GM21723 (cell line): ENCODE data around the gene MXD3.
"Not testable (repeated sequence)": the region's sequence is repeated elsewhere in the genome, so short reads cannot be mapped to it uniquely, and the experiment has no call there.

Experiments used
- ATAC-seq: cut with Tn5 transposase; IDR thresholded peaks from one replicate; pipeline ENCODE4 v1.9.1; 2021; ENCODE audit warnings: mild to moderate bottlenecking, moderate library complexity; ENCODE audit not compliant: unreplicated experiment

MXD3 gene

DNA sequence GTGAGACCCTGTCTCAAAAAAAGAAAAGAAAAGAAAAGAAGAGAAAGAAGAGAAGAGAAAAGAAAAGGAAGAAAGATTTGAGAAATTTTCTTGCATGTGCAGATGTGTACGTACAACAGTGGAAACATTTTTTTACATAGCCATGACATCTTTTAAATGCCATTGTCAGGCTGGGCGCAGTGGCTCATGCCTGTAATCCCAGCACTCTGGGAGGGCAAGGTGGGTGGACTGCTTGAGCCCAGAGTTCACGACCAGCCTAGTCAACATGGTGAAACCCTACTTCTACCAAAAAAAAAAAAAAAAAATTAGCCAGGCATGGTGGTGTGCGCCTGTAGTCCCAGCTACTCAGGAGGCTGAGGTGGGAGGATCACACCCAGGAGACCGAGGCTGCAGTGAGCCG, 33.2 kb upstream of the MXD3 start:
- ATAC-seq: no peak

DNA sequence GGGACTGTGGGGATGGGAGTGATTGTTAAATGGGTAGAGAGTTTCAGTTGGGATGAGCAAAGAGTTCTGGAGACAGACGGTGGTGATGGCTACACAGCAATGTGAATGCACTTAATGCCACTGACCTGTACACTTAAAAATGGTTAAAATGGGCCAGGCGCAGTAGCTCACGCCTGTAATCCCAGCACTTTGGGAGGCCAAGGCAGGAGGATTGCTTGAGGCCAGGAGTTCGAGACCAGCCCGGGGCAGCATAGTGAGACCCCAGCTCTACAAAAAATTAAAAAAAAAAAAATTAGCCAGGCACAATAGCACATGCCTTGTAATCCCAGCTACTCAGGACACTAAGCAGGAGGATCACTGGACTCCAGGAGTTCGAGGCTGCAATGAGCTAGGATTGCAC, 32.1 kb upstream of the MXD3 start:
- ATAC-seq: no peak

DNA sequence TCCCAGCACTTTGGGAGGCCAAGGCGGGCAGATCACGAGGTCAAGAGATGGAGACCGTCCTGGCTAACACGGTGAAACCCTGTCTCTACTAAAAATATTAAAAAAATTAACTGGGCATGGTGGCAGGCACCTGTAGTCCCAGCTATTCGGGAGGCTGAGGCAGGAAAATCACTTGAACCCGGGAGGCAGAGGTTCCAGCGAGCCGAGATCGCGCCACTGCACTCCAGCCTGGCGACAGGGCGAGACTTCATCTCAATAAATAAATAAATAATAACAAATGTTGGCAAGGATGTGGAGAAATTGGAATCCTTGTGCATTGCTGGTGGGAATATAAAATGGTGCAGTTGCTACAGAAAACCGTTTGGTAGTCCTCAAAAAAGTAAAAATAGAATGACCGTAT, 31.3 kb upstream of the MXD3 start:
- not testable (repeated sequence) for ATAC-seq

DNA sequence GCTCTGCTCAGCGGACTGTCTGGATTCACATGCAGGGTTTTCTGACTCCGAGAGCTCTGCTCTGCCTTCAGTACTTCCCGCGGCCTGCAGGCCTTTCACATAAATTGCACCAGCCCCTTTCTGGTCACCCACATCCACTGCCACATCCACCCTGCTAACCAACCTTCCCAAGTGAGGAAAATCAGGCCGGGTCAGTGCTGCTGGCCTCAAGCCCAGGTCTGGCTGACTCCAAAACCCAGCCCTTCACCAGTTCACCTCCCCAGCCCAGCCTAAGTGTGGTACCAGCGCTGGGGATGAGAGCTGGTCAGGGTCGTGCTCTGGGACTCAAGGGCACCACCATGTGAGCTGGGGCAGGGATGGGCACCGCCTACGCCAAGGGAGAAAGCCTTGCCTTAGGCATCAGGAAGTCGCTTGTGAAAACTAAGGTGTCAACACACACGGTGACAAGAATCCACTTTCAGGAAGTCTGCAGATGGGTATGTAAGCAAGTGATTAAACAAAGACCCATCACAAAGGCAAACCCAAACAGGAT, 27.5 kb upstream of the MXD3 start:
- no peak for ATAC-seq

DNA sequence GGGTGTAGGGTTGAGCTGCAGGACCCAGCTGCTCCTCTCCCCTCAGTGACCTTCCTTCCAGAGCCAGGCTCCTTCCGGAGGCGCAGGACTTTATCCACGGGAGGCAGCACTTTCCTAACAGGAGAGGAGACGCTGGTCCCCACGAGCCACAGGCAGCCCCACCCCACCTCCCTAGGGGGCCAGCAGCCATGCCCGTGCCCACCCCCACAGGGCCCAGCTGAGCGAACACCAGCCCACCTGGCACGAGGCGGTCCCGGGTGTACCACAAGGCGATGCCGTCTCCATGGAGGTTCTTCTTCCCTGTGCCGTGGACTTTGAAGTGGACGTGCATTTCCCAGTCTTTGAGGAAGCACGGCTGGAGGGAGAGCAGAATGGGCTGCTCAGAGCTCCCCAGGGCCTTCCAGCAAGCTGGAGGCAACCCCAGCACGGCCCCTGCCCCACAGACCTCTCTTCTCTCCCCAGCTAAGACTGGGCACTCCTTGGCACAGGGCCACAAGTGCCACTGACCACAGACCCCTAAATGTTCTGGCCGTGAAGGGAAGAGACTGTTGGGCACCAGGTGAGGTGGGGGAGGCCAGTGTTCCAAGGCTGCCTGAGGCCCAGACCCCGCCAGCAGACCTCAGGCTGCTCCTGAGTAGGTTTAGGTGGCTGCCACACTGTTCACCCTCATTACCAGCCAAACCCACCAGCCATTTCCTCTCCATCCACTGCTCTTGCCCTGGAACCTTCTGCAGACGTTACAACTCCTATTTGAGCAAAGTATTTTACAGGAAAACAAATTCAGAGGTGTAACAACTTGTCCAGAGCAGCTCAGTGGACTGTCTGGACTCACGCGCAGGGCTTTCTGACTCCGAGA, 26.8 kb upstream of the MXD3 start:
- no peak for ATAC-seq

DNA sequence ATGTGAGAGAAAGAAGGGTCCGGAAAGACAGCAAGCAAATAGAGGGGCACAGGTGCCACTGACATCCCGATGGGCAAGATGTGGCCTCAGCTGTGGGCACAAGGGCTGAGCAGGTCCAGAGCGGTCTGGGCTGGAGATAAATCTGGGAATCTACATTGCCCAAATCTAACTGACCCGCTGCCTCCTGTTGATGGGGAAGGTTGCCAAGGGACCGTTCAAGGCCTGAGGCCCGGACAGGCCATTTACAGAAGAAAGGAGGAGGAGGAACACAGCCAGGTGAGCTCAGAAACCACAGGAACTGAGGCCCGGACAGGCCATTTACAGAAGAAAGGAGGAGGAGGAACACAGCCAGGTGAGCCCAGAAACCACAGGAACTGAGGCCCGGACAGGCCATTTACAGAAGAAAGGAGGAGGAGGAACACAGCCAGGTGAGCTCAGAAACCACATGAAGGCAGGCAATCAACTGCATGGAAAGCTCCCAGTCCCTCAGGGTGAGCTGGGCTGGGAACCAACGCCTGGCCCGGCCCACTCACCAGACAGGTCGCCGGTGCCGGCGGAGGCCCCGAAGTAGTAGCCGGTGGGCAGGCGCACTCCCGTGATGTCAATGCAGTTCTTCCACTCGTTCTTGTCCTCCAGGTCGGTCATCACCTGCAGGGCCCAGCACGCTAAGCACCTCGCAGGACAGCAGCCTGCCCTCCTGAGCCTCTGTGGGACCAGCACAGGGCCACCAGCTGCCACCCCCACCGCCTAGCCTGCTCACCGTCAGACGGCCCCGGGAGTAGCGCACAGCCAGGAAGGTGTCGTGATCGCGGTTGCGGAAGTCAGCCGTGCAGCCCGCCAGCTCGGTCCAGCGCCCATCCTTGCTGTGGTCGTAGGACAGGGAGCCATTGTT, 25.2 kb upstream of the MXD3 start:
- ATAC-seq: no peak

DNA sequence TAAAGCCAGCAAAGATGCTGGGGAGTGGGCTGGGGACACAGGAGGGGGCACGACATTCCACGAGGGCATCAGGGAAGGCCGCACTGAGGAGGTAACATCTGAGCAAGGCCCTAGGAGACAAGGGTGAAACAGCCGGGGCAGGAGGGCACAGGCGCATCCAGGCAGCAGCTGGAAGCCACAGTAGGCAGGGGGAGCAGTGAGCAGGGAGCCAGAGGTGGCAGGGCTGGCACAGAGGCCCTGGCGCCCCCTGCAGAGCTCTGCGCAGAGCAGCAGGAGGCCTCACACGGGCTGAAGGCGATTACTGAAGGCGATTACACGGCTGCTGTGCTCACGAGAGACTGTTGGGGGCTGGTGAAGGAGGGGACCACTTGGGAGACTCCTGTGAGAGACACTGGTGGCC, 24.4 kb upstream of the MXD3 start:
- ATAC-seq: no peak

DNA sequence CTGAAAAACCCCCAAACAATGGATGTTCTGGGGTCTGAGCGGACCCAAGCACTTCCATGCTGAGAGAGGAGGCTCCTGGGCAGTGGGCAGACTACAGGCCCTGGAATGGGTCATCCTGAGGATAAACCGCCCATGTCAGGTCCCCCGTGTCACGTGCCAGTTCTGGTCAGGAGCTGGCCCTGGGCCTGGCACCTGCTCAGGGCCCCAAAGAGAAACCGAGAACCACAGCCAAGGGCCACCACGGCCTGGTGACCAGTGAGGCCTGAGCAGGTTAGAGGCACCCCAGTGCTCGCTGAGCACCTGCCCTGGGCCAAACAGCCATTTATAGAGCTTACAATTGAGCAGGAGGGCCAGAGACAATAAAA, 24.0 kb upstream of the MXD3 start:
- no peak for ATAC-seq

DNA sequence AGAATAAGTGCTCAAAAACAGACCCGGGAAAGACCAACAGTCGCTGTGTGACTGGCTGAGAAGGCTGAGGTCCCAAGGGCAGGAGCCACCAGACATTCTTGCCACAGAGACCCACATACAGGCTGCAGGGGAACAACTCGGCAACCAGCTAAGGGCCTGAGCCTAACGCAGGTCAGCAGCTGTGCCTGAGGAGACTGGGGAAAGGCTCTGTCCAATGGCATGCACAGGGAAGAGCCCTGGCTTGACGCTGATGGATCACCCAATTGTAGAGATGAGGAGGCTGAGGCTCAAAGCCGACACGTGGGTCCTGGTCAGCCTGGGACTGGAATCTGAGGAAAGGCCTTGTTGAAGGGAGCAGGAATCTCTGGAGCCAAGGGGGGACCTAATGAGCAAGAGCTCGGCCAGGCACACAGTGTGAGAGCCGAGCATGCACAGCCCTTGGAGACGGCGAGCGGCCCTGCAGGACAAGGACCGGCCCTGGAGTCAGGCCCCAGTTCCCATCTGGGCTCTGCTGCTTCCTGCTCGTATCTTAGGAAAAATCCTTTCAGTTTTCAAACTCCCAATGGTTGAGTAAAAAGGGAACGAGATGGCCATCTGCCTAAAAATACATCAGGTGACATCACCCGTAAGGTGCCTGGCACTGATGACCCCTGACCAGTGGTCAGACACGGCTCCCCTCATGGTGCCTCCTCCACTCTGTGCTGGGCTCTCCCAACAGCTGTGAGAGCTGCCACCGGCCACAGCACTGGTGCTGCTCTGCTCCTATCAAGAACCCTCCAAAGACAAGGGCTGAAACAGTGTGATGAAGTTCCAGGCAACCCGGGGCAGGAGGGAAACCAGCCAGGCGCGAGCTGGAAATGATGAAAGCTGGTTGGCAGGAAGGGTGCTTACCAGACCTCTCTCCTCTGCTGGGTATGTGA, 23.3 kb upstream of the MXD3 start:
- ATAC-seq: no peak

DNA sequence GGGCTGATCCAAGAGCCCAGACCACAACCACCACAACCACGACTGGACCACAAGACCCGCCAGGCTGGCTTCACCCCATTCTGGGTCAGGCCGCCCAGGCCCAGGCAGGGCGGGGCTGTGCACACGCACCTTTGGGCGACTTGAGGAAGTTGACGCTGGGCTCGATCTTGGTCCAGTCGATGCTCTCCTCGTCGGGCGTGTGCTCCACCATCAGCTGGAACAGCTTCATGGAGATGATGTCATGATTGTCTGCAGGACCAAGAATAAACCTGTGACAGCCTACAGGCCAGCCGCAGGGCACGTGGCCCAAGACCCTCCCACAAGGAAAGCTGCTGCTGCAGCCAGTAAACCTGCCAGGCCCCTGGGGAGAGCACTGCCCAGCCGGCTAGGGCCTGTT, 22.5 kb upstream of the MXD3 start:
- no peak for ATAC-seq

DNA sequence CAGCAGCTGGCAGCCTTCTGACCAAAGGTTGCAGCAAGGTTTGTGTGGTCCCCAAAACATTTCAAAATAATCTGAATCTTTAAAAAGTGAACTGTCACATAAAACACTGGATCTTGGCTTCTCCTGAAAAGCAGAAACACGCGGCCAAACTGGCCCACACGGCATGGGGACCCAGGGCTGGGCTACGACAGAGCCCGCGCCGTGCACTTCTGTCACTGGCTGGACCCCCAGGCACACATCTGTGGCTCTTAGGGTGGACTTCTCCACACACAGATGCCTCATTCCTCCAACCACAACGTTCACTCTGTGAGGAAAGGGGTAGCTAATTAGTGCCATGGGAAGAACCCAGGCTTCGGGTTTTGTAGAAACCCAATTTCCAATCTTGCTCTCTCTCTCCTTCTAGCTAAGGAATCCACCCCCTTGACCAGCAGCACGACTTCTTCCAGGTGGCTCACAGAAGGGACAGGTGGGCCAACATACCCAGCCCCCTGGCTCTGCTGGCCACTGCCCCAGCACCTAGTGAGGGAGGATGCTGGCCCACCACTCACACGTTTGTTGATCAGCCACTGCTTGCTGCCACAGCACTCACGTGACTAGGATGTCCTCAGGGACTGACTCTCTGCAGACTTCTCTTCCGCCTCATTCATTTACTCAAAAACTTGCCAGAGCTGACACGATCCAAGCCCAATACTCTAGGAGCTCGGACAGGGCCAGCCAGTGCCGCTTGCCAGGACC, 21.9 kb upstream of the MXD3 start:
- no peak for ATAC-seq

DNA sequence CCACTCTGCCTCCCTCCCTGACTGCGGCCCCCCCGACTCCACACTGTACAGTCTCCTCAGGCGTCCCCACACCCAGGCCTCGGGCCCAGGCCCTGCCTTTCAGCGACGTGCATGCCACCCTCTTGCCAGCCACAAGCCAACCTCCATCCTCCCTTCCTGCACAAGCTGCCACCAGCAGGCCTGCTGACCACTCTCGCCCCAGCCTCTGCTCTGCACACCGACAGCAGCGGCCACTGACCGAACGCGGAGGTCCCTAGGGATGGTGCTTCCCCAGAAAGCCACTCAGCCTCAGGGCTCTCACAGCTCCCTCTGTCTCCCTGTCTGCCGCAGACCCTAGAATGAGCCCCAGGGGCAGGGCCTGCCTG, 21.2 kb upstream of the MXD3 start:
- no peak for ATAC-seq

DNA sequence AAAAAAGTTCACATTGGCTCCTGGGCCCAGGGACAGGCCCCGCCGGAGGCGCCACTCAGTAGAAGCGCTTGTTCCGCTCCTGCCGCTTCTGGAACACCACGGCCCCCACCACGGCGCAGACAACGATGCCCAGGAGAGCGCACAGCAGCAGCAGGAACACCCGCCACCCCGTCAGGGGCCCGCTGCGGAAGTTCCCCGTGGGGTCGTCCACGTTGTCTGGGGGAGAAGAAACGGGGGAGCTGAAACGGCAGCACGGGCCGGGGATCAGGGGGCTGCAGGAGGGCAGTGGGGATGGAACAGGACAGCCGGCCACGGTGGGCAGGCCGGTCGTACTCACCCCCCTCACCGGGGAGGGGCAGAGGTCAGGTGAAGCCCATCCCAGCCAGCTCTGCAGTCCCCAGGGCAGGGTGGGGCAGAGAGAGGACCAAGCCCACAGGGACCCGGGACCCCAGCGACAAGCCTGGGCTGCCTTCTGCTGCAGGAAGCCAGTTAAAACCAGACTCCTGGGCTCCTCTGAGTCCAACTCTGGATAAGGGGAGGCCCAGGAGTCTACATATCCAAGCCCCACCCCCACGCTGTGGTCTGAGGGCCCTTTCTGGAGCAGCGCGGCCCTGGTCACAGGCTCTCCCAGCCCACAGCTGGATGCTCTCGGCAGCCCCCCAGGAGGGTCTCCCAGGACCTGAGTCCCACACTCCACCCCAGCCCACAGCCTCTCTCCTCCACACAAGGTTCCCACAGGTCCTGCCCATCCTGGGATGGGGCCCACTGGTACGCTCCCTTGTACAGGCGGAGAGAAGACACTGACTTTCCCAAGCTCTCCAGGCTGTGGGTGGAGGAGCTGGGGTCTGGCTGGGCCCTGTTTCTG, 20.6 kb upstream of the MXD3 start:
- no peak for ATAC-seq

DNA sequence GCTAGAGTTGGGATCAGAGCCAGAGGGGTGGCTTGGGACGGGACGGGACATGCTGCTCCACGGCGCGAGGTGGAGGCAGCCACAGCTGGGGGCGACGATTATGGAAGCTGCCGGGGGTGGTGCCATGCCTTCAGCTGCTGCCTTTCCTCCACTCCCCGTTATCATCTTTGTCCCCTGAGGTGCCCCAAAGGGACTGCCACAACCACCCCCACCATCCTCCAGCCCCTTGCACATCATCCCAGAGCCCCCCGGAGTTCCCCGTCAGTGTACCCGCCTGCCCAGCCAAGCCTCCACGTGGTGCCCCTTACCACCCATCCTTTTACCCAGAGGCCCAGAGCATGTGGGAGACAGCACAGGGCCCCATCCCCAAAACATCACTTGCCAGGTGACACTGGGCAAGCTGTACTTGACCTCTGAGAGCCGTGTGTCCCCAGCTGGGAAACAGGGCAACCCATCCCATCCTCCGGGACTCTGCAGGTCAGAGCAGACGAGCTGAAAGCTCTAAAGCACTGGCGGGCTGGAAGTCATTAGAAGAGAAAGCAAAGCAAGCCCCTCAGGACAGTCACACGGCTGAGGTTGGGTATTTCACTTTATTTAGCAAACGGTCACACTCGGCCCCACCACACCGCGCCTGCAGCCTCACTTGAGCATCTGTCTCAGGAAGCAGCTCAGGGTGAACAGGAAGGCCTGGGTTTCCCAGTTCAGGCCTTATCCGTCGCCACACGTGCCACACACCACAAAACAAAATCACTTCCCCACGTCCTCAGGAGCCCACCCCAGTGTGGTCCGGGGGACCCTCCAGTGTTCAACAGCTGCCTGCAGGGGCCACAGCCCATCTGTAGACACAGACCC, 19.5 kb upstream of the MXD3 start:
- ATAC-seq: no peak

DNA sequence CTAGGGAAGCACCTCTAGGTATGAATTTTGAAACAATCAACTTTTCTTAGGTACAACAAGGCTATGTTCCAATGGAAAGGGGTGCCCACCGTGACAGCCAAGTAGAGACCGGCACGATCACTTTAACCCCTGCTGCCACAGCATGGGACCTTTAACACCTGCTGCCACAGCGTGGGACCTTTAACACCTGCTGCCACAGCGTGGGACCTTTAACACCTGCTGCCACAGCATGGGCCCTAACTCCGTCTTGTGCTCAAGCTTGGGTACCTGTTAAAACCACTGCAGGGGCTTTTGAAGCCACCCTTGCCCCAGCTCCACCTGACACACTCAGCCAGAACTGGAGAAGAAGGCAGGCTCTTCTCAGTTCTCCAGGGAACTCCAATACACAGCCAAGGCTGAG, 18.2 kb upstream of the MXD3 start:
- no peak for ATAC-seq

DNA sequence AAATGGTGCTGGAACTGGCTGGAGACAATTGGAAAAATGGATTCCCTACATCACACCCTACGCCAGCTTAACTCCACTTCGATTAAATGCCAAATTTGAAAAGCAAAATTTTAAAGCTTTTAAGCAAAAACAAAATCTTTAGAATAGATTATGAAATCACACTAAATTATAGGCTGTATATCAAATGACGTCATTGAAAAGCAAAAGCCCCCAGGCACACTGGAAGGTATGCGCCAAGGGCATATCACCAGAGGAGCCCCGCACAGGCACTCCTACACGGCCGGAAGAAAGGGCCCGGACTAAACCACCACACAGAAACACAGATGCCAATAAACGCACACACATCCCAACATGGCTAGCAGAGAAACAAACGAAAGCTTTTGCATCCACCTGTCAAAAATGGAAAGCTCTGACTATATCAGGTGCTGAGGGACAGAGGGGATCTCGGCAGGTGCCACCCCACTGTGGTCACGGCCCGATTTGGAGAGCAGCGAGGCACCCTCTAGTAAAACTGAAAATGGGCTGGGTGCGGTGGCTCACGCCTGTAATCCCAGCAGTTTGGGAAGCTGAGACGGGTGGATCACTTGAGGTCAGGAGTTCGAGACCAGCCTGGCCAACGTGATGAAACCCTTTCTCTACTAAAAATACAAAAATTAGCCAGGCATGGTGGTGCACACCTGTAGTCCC, 17.0 kb upstream of the MXD3 start:
- ATAC-seq: no peak

DNA sequence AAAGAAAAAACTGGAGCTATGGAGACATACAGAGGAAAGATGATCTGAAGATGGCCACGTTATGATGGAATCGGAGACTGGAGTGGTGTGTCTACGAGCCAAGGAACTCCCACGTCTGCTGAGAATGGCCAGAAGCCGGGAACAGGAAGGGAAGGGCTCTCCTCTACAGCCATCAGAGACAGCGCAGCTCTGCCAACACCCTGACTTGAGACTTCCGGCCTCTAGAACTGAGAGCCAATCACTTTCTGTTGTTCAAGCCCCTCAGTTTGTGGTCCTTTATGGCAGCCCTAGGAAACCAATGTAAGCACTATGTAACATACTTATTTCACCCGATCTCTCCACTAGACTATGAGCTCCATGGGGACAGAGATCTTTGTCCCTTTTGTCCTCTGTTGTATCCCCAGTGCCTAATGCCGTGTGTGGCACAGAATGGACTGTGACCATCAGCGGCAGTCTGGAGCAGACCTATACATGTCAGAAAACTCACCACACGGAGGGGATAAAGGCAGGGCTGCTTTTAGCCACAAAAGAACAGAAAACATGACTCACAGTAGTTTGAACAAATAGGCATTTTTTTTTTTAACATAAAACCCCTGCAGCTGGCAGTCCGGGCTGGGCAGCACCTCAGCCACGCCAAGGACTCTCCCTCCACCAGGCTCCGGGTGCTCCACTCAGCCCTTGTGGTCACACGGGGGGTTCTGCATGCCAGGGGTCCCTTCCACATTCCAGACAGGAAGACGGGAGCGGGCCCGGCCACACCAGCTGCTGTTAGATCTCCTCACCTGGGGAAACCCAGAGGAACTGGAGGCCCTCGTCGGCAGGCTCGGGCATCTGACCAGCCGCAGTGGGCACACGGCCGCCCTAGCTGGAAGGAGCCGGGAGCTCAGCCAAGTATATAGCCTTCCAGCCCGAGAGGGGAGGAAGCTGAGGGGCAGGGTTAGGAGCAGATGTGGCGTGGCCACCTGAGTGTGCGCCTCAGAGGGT, 16.1 kb upstream of the MXD3 start:
- ATAC-seq: no peak
